Gastroesophageal sphincter (tissue), 4 donors: ENCODE data around the gene CPNE4. TPM values are rescaled to one million over a fixed set of nuclear protein-coding genes. Genes with fewer than 3 reads are reported as not detected.

Source experiments
- ATAC-seq: fragments of 150-250 bp; one replicate; pipeline ENCODE4 v1.9.1; 2016; ENCODE audit warnings: mild to moderate bottlenecking, moderate library complexity
- H3K27ac ChIP-seq, 4 donors: fragments of 200-600 bp; sonication (generic) in 3 of 4; 1 replicate in 3 of 4; 2 replicates in 1 of 4; pipeline ENCODE4 v1.5.1; 2016 to 2019
- H3K27me3 ChIP-seq: fragments of 200-600 bp; sonication (generic); one replicate; pipeline ENCODE4 v1.5.1; 2019
- H3K36me3 ChIP-seq, 2 donors: fragments of 200-600 bp; sonication (generic); one replicate each; pipeline ENCODE4 v1.5.1; 2019; ENCODE audit warnings: control low read depth in 1 of 2
- H3K4me1 ChIP-seq, 3 donors: fragments of 200-600 bp; sonication (generic); 1 replicate in 2 of 3; 2 replicates in 1 of 3; pipeline ENCODE4 v1.5.1; 2016 to 2019; ENCODE audit warnings: control low read depth in 2 of 3
- H3K4me3 ChIP-seq, 2 donors: fragments of 200-600 bp; sonication (generic); one replicate each; pipeline ENCODE4 v1.5.1; 2019; ENCODE audit warnings: mild to moderate bottlenecking in 1 of 2, moderate library complexity in 1 of 2
- H3K9me3 ChIP-seq, 3 donors: fragments of 200-600 bp; sonication (generic); one replicate each; pipeline ENCODE4 v1.5.1; 2017 to 2019; ENCODE audit warnings: control low read depth in 2 of 3
- EP300 ChIP-seq: sonication (generic); formaldehyde crosslinking; IDR thresholded peaks from one replicate; pipeline ENCODE4 v1.6.1; 2017; ENCODE audit warnings: antibody characterized with exemption, mild to moderate bottlenecking
- POLR2A ChIP-seq, 2 donors: fragments of 450-650 bp; IDR thresholded peaks; one replicate each; pipeline ENCODE4 v1.6.1; 2017; ENCODE audit warnings: antibody characterized with exemption in 2 of 2, mild to moderate bottlenecking in 2 of 2, moderate library complexity in 1 of 2
- POLR2AphosphoS5 ChIP-seq: sonication (generic); formaldehyde crosslinking; IDR thresholded peaks from one replicate; pipeline ENCODE4 v1.6.1; 2017; ENCODE audit warnings: antibody characterized with exemption
- WGBS, 2 donors: methylation state at CpG; one replicate each; pipeline ENCODE4 v1.1.5; 2018; ENCODE audit warnings: low coverage in 1 of 2; 5-methylcytosine and 5-hydroxymethylcytosine counted together
- total RNA-seq, 4 donors: library from RNA; depleted of rRNA; stranded (reverse); fragments of >200 nt; gene quantifications; one replicate each; pipeline ENCODE4 v1.1.0, GENCODE V29; 2016
- TF ChIP-seq, protein P1 (sequence below), 4 experiments: fragments of 200-600 bp in 2 of 4; fragments of 450-650 bp in 2 of 4; sonication (generic) in 1 of 4; IDR thresholded peaks; one replicate each; pipeline ENCODE4 v1.5.1; 2017 to 2019; ENCODE audit warnings: antibody characterized with exemption in 4 of 4, mild to moderate bottlenecking in 2 of 4, moderate library complexity in 2 of 4

CPNE4 gene
- total RNA-seq, 4 donors from 2014 or later, result not detected

DNA sequence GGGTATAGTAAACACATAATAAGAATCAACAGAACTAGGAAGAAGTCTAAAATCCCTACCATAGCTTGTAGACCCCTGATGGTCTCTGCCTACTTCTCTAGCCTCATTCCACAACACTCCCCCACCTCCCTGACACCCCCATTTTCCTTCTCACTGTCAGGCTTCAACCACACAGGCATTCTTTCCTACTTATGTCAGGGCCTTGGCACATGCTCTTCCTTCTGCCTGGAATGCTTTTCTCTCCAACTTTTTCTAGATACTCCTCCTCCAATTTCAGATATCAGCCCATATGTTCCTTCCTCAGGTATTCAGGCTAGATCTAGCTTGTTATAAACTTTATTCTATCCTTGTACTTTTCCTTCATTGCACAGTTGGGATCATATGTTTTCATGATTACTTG, 426.1 kb downstream of the CPNE4 start:
- H3K27me3 ChIP-seq, result no peaks in the 10 kb centered on the region
- H3K4me1 ChIP-seq, result no peaks in the 10 kb centered on the region
- no peak overlapping the region for H3K4me3 ChIP-seq
- no peaks in the 10 kb centered on the region for H3K36me3 ChIP-seq
- H3K27ac ChIP-seq, result no peak overlapping the region
- H3K9me3 ChIP-seq, result no peaks in the 10 kb centered on the region
- TF ChIP-seq POLR2AphosphoS5 (no peak), EP300 (no peak), POLR2A (IDR thresholded peaks at IDR 0.05) (no peak)
- TF ChIP-seq, protein P1, sequence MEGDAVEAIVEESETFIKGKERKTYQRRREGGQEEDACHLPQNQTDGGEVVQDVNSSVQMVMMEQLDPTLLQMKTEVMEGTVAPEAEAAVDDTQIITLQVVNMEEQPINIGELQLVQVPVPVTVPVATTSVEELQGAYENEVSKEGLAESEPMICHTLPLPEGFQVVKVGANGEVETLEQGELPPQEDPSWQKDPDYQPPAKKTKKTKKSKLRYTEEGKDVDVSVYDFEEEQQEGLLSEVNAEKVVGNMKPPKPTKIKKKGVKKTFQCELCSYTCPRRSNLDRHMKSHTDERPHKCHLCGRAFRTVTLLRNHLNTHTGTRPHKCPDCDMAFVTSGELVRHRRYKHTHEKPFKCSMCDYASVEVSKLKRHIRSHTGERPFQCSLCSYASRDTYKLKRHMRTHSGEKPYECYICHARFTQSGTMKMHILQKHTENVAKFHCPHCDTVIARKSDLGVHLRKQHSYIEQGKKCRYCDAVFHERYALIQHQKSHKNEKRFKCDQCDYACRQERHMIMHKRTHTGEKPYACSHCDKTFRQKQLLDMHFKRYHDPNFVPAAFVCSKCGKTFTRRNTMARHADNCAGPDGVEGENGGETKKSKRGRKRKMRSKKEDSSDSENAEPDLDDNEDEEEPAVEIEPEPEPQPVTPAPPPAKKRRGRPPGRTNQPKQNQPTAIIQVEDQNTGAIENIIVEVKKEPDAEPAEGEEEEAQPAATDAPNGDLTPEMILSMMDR (IDR thresholded peaks at IDR 0.05), result no peak
- no peak for ATAC-seq

DNA sequence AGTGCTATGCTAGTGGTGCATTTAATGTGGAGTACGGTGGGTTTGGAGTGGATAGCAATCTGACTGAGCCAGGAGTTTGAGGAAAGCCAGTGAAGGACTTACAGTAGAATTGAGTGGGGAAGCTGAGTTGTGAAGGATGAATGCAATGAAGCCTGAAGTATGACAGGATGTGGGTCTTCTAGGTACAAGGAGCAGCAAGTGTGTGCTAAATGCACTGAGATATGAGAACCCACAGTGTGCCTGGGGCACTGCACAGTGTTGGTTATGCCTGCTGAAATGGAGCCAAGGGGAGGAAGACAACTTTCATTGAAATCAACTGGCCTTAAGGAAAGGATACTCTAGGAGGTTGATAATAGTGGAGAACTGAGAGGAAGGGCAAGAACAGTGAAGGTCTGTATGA, 426.5 kb downstream of the CPNE4 start:
- ATAC-seq, result no peak
- TF ChIP-seq POLR2AphosphoS5, result no peak
- TF ChIP-seq POLR2A (IDR thresholded peaks at IDR 0.05), result no peak
- TF ChIP-seq EP300, result no peak
- TF ChIP-seq, protein P1 (IDR thresholded peaks at IDR 0.05), result no peak
- no peak overlapping the region for H3K27ac ChIP-seq
- no peaks in the 10 kb centered on the region for H3K9me3 ChIP-seq
- WGBS, 2 donors, result 54 to 80% methylated on average over 1 of the region's 1 CpG
- H3K27me3 ChIP-seq, result no peaks in the 10 kb centered on the region
- H3K4me1 ChIP-seq, result no peaks in the 10 kb centered on the region
- H3K36me3 ChIP-seq, result no peaks in the 10 kb centered on the region
- no peak overlapping the region for H3K4me3 ChIP-seq

DNA sequence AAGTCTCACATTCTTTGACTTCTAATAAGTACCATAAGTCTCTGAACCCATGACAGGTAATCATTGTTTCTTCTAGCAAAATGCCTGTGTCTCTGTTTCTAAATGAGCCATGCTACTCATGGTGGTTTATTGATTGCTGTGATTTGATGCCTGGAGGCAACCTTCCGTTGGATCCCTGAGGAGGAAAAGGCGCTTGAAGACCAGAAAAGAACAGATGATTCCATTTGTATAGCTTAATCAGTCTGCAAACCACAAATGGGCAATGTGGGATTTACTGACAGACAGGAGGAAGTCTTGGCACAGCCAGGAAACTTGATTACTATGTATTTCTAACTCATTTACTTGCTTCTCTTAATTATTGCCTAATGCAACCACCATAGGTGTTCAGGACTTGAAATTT, 428.9 kb downstream of the CPNE4 start:
- no peak overlapping the region for H3K4me3 ChIP-seq
- no peak for TF ChIP-seq POLR2AphosphoS5
- TF ChIP-seq, protein P1 (IDR thresholded peaks at IDR 0.05), result no peak
- no peak overlapping the region for H3K27ac ChIP-seq
- WGBS, 2 donors, result 63 to 83% methylated on average over 2 of the region's 2 CpGs
- H3K9me3 ChIP-seq, result no peaks in the 10 kb centered on the region
- H3K36me3 ChIP-seq, result no peaks in the 10 kb centered on the region
- H3K4me1 ChIP-seq, result no peaks in the 10 kb centered on the region
- no peak for ATAC-seq
- no peaks in the 10 kb centered on the region for H3K27me3 ChIP-seq

DNA sequence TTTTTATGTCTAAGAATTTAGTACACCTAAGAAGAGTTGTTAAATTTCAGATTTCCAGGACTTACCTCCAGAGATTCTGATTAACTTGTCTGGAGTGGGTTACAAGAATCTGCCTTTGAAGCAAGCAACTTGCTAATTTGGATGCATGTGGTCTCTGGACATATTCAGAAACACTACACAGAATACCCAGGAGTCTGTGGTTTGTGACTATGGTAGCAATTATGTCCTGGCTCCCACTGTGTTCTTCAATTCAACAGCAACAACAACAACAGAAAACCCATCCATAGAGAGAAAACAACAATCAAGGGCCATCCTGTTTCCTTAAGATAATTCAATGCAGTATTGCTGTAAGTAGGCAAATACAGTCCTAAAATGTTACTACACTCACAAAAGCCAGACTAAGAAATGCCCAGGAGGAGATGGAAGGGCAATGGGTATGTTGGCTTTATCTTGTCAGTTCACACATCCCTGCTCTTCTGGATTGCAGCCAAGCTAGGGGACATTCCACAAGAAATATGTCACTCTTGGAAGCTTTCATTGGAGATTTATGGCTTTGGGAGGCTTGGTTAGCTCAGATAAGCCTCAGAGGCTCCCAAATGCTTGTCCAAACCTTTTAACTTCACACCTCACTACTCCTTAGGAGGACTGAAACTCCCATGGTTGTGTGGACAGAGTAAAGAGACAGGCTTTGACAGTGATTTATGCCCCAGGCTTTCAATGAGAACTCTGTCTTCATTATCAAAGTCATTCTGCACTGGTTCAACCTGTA, 432.6 kb downstream of the CPNE4 start:
- no peak overlapping the region for H3K4me3 ChIP-seq
- H3K36me3 ChIP-seq, result no peaks in the 10 kb centered on the region
- TF ChIP-seq POLR2AphosphoS5 (no peak), EP300 (no peak), POLR2A (IDR thresholded peaks at IDR 0.05) (no peak)
- TF ChIP-seq, protein P1 (IDR thresholded peaks at IDR 0.05), result no peak
- no peak for ATAC-seq
- no peaks in the 10 kb centered on the region for H3K27me3 ChIP-seq
- no peaks in the 10 kb centered on the region for H3K9me3 ChIP-seq
- H3K27ac ChIP-seq, result no peak overlapping the region
- no peaks in the 10 kb centered on the region for H3K4me1 ChIP-seq

DNA sequence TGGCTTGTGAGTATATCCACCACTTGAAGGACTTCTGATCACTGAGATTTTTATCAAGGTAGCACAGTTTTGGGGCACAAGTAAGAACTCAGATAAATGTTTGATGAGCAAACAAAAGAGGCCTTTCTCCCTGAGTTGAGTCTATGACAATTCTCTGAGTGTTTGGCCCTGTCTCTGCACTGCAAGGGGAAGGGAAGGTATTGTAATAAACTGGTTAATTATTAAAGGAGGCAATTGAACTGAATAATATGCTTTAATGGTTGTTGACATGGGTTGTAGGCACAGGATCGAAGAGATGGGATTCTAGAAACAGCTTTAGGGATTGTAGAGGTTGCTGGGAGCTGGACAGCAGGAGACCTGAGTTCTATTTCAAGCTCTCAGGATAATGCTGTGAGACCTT, 437.0 kb downstream of the CPNE4 start:
- ATAC-seq, result no peak
- Histone ChIP-seq H3K4me3 (no peak overlapping the region), H3K36me3 (no peaks in the 10 kb centered on the region), H3K27me3 (no peaks in the 10 kb centered on the region), H3K27ac (no peak overlapping the region), H3K9me3 (no peaks in the 10 kb centered on the region), H3K4me1 (no peaks in the 10 kb centered on the region)
- TF ChIP-seq POLR2AphosphoS5 (no peak), EP300 (no peak), POLR2A (IDR thresholded peaks at IDR 0.05) (no peak)
- TF ChIP-seq, protein P1 (IDR thresholded peaks at IDR 0.05), result no peak
- 40% methylated on average over 1 of the region's 1 CpG; no CpG with 5 or more reads in 1 of the 2 donors for WGBS, 2 donors
